GM12875 (cell line): ENCODE results near the gene MIXL1.
"Not testable (repeated sequence)": the region's sequence is repeated elsewhere in the genome, so short reads cannot be mapped to it uniquely, and the experiment has no call there.

Experiments
- H3K4me3 ChIP-seq: one replicate; pipeline ENCODE4 v1.5.1; 2011; ENCODE audit warnings: low read depth, low read length, control low read depth
- TF ChIP-seq, protein P1 (sequence below): IDR thresholded peaks from 2 replicates; pipeline ENCODE4 v1.5.1; 2011; ENCODE audit warnings: low read depth, mild to moderate bottlenecking, control low read depth, inconsistent platforms, low read length, moderate library complexity, borderline replicate concordance; ENCODE audit not compliant: insufficient read depth

Gene MIXL1

GRCh38 chr1:226255380-226255779 is 31.9 kb downstream of the MIXL1 start:
- TF ChIP-seq, protein P1, sequence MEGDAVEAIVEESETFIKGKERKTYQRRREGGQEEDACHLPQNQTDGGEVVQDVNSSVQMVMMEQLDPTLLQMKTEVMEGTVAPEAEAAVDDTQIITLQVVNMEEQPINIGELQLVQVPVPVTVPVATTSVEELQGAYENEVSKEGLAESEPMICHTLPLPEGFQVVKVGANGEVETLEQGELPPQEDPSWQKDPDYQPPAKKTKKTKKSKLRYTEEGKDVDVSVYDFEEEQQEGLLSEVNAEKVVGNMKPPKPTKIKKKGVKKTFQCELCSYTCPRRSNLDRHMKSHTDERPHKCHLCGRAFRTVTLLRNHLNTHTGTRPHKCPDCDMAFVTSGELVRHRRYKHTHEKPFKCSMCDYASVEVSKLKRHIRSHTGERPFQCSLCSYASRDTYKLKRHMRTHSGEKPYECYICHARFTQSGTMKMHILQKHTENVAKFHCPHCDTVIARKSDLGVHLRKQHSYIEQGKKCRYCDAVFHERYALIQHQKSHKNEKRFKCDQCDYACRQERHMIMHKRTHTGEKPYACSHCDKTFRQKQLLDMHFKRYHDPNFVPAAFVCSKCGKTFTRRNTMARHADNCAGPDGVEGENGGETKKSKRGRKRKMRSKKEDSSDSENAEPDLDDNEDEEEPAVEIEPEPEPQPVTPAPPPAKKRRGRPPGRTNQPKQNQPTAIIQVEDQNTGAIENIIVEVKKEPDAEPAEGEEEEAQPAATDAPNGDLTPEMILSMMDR, result no peak

GRCh38 chr1:226261818-226262217 is 38.4 kb downstream of the MIXL1 start:
- H3K4me3 ChIP-seq, result no peak overlapping the region
- TF ChIP-seq, protein P1, result no peak

More at GRCh38 chr1:226255380-226255779, 31.9 kb downstream of the MIXL1 start:
- H3K4me3 ChIP-seq, result no peak overlapping the region

DNA sequence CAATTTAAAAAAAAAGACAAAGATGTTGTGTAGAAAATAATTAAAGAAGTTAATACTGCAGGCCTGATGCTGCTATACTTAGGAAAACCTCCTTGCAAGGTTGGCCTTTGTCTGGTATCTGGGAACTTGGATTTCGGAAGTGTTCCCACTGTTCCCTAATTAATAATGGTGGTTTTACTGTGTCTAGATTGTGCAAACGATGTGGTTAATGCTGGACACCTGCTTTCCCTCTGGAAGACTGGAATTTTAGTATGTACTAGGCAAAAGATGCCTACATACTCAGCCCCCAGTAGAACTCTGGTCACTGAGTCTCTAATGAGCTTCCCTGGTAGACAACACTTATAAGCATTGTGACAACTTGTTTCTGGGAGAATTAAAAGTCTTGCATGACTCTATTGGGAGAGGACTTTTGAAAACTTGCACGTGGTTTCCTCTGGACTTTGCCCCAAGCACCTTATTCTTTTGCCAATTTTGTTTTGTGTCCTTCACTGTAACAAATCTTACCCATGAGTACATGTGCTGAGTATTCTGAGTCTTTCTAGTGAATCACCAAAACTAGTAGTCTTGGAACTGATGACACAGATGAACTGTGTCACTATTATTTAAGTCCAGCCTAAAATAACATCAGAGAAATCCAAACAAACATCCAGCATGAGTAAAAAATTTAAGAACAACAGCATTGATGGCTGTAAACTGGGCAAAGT is 45.1 kb downstream of the MIXL1 start:
- TF ChIP-seq, protein P1, result no peak
- H3K4me3 ChIP-seq, result no peak overlapping the region

DNA sequence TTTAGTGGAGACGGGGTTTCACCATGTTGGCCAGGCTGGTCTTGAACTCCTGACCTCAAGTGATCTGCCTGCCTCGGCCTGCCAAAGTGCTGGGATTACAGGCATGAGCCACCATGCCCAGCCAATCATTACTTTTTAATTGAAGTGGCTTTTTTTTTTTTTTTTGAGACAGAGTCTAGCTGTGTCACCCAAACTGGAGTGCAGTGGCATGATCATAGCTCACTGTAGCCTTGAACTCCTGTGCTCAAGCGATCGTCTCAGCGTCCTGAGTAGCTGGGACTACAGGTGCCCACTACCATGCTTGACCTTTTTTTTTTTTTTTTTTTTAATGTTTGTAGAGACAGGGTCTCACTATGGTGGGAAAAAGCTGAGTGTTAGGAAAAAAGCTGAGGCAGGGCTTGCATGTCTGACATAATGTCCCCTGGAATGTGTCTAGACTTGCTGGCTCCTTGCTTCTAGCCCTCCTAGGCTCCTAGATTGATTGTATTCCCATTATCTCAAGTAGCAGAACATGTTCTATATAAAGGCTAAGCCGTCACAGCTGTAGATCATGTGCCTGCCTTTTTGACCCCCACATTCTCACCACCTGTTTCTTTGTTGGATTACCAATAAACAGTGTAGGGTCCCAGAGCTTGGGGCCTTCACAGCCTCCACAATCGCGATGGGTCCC is 48.9 kb downstream of the MIXL1 start:
- not testable (repeated sequence) for H3K4me3 ChIP-seq

DNA sequence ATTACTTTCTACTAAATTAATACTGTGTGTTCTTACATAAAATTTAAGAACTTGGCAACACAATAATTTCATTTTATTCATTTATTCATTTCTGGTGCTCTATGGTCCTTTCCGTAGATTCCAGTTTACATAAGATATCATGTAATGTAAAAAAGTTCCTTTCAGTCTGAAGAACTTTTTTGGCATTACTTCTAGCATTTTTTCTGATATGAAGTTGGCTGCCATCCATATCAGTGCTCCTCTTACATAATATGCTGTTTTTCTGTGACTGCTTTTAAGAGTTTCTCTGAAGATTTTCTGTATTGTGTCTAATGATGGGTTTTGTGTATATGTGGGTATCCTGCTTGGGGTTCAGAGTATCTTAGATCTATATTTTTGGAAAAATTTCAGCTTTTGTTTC is 50.7 kb downstream of the MIXL1 start:
- no peak overlapping the region for H3K4me3 ChIP-seq
- TF ChIP-seq, protein P1, result no peak

DNA sequence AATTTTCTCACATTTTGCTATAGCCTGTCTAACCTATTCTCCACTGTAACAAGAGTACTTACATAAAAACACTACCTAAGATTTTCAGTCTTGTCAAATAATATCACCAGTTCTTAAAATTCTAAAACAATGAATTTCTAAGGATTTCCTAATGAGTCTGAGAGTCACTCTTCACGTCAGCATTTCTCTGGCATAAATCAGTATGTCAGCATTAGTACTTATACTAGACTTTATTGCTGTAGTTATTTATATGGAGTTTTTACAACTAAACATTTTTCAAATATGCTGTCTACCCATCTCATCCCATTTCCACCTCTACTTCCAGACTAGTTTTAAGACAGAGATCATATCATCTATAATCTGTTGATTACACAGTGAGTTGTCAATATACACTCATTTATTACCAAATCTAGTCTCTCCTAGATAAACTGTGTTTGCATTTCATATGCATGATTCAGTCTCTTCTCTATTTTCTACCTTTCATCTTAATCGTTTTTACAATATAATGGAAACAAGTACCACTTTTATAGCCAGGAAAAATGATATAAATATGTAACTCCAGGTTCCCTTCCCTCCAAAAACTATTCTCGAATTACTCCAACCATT is 52.7 kb downstream of the MIXL1 start:
- TF ChIP-seq, protein P1, result no peak
- no peak overlapping the region for H3K4me3 ChIP-seq
